WERI-Rb-1 (cell line): Measurements from ENCODE around the gene LSM12.

ENCODE experiments used
- DNase-seq: peaks from one replicate; pipeline ENCODE4 v3.0.0-alpha.2; 2020
- H3K27ac ChIP-seq: fragments of 250-450 bp; sonication (Bioruptor Pico); 2 replicates; pipeline ENCODE4 v1.5.1; 2020; ENCODE audit warnings: mild to moderate bottlenecking, moderate library complexity
- H3K27me3 ChIP-seq: fragments of 250-450 bp; sonication (Bioruptor Pico); 2 replicates; pipeline ENCODE4 v1.5.1; 2021; ENCODE audit warnings: mild to moderate bottlenecking, low read depth, moderate library complexity; ENCODE audit not compliant: insufficient read depth, severe bottlenecking
- H3K36me3 ChIP-seq: fragments of 250-450 bp; sonication (Bioruptor Pico); 2 replicates; pipeline ENCODE4 v1.5.1; 2020; ENCODE audit warnings: mild to moderate bottlenecking, moderate library complexity
- H3K4me3 ChIP-seq: 2 replicates; pipeline ENCODE4 v1.5.1; 2011; ENCODE audit warnings: low read depth, mild to moderate bottlenecking, control low read depth, low read length
- H3K9me3 ChIP-seq: fragments of 250-450 bp; sonication (Bioruptor Pico); 2 replicates; pipeline ENCODE4 v1.5.1; 2021; ENCODE audit warnings: mild to moderate bottlenecking, moderate library complexity; ENCODE audit not compliant: severe bottlenecking
- CTCF ChIP-seq: IDR thresholded peaks from 2 replicates; pipeline ENCODE4 v1.5.1; 2011; ENCODE audit warnings: low read depth, mild to moderate bottlenecking, control low read depth, inconsistent platforms, low read length

Gene LSM12

GRCh38 chr17:43988301-43988700, 78.2 kb downstream of the LSM12 start:
- Histone ChIP-seq H3K27me3 (no peaks in the 10 kb centered on the region), H3K4me3 (no peak overlapping the region), H3K36me3 (no peaks in the 10 kb centered on the region), H3K27ac (no peak overlapping the region), H3K9me3 (no peaks in the 10 kb centered on the region)
- DNase-seq = no peak
- TF ChIP-seq CTCF = no peak

- Histone ChIP-seq H3K9me3 (no peaks in the 10 kb centered on the region), H3K36me3 (no peaks in the 10 kb centered on the region), H3K4me3 (no peak overlapping the region), H3K27me3 (no peaks in the 10 kb centered on the region), H3K27ac (no peak overlapping the region)
- TF ChIP-seq CTCF = no peak
- DNase-seq = no peak
Observed at GRCh38 chr17:43987131-43988021, 79.1 kb downstream of the LSM12 start.

- Histone ChIP-seq H3K4me3 (no peak overlapping the region), H3K27me3 (no peaks in the 10 kb centered on the region), H3K36me3 (no peaks in the 10 kb centered on the region), H3K27ac (no peak overlapping the region), H3K9me3 (no peaks in the 10 kb centered on the region)
- no peak for TF ChIP-seq CTCF
- DNase-seq = no peak
Observed at GRCh38 chr17:43986225-43986981, 80.1 kb downstream of the LSM12 start.

- TF ChIP-seq CTCF = no peak
- H3K27me3 ChIP-seq = no peaks in the 10 kb centered on the region
- DNase-seq = no peak
Observed at GRCh38 chr17:43984521-43984920, 82.0 kb downstream of the LSM12 start.

More at GRCh38 chr17:43984521-43984920, 82.0 kb downstream of the LSM12 start:
- Histone ChIP-seq H3K4me3 (no peak overlapping the region), H3K36me3 (no peaks in the 10 kb centered on the region), H3K9me3 (no peaks in the 10 kb centered on the region), H3K27ac (no peak overlapping the region)
